ENCODE measurements around the gene AATK. TPM values are rescaled to one million over a fixed set of nuclear protein-coding genes. Genes with fewer than 3 reads are reported as not detected.

Gene AATK
- total RNA-seq, 1 donor from 2014 or later, result 0.42 TPM

DNA sequence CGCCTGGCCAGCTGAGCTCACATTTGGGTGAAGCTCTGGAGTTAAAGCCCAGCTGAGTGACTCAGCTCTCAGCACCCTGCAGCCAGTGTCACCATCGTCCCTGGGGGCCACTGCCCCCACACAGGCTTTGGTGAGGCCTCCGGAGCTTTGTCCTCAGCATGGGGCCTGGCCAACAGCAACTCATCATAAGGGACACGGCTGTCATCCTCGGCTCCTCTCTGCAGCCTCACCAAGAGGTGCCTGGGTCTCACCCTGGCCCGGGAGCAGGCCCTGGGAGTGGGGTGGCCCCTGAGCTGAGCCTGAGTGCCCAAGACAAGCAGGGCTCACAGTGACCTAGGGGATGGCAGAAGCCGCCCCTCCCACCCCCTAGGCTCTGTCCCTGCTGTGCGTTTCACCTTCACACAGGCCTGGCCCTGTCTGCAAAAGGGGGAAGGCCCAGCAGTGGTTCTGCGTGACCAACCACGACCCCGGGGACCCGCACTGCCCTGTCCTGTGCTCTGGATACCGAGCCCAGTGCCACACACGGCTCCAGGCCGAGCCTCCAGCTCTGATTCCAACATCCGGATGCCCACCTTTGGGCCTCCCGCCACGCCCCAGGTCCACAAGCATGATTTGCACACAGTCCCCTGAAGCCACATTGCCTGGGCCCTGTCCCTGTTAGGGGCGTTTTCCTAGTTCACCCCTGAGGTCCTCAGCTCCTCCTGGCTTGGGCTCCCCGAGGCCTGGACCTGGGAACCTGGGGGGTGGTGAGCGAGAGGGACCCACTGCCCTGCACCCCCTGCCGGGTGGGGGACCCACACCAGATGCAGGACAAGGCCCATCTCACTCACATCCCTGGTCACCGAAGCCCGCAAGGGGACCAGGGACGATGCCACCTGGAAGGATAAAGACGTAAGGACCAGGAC lies 21.8 kb upstream of the AATK start:
- H3K36me3 Mint-ChIP-seq (ENCODE audit: low read depth), result peaks cover 18% of the 10 kb centered on the region
- TF ChIP-seq, protein P1, sequence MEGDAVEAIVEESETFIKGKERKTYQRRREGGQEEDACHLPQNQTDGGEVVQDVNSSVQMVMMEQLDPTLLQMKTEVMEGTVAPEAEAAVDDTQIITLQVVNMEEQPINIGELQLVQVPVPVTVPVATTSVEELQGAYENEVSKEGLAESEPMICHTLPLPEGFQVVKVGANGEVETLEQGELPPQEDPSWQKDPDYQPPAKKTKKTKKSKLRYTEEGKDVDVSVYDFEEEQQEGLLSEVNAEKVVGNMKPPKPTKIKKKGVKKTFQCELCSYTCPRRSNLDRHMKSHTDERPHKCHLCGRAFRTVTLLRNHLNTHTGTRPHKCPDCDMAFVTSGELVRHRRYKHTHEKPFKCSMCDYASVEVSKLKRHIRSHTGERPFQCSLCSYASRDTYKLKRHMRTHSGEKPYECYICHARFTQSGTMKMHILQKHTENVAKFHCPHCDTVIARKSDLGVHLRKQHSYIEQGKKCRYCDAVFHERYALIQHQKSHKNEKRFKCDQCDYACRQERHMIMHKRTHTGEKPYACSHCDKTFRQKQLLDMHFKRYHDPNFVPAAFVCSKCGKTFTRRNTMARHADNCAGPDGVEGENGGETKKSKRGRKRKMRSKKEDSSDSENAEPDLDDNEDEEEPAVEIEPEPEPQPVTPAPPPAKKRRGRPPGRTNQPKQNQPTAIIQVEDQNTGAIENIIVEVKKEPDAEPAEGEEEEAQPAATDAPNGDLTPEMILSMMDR (IDR thresholded peaks at IDR 0.05), result no peak
- H3K4me1 Mint-ChIP-seq, result no peaks in the 10 kb centered on the region
- ATAC-seq (ENCODE audit: low read depth) (no peak), DNase-seq (no peak)
- CTCF ChIA-PET, result no interaction called here
- no peak overlapping the region for H3K27ac Mint-ChIP-seq
- no peak overlapping the region for H3K4me3 Mint-ChIP-seq
- POLR2A ChIA-PET, result no interaction called here
- intact Hi-C loops (cut with micrococcal nuclease), result no loop called here
- no peaks in the 10 kb centered on the region for H3K9me3 Mint-ChIP-seq
- H3K27me3 Mint-ChIP-seq, result peaks cover 2% of the 10 kb centered on the region

DNA sequence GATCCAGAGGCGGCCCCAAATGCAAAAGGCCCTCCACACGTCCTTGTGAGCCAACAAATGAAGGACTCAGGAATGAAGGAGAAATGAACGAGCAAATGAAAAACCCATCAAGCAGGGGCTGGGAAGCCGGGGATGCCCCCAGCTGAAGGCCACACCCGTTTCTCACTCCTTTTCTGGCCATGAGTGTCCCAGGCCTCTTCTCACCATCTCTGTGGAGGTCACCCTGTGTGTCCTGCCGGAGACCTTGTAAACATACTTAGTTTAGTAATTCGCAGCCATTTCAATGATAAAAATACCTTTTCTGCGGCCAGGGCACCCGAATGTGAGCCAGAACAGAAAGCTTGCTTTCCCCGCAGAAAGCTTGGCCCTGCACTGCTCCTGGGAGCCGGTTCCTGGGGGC lies 21.1 kb upstream of the AATK start:
- H3K9me3 Mint-ChIP-seq, result no peaks in the 10 kb centered on the region
- peaks cover 18% of the 10 kb centered on the region for H3K36me3 Mint-ChIP-seq (ENCODE audit: low read depth)
- no peak overlapping the region for H3K27ac Mint-ChIP-seq
- no peak for DNase-seq
- H3K4me3 Mint-ChIP-seq, result no peak overlapping the region
- CTCF ChIA-PET, result no interaction called here
- no peaks in the 10 kb centered on the region for H3K4me1 Mint-ChIP-seq
- H3K27me3 Mint-ChIP-seq, result peaks cover 2% of the 10 kb centered on the region
- intact Hi-C loops (cut with micrococcal nuclease), result no loop called here
- no peak for ATAC-seq (ENCODE audit: low read depth)
- POLR2A ChIA-PET, result no interaction called here
- TF ChIP-seq, protein P1 (IDR thresholded peaks at IDR 0.05), result no peak

DNA sequence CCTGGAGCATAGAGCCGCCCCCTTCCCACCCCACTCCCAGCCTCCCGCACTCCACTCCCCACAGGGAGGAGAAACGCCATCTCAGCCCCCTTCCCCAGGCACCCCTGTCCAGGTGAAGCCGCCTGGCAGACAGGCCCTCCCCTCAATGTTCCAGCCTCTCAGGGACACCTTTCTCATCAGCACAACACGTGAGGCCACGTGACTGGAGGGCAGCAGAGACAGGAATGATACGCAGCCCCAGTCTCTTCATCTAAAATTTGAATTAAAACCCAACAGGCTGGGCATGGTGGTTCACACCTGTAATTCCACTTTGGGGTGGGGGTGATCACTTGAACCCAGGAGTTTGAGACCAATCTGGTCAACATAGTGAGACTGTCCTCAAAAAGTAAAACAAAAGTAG lies 20.2 kb upstream of the AATK start:
- Mint-ChIP-seq H3K4me3 (no peak overlapping the region), H3K27me3 (peaks cover 2% of the 10 kb centered on the region), H3K36me3 (ENCODE audit: low read depth) (peaks cover 14% of the 10 kb centered on the region), H3K27ac (no peak overlapping the region), H3K9me3 (no peaks in the 10 kb centered on the region), H3K4me1 (no peaks in the 10 kb centered on the region)
- DNase-seq (no peak), ATAC-seq (ENCODE audit: low read depth) (no peak)
- ChIA-PET POLR2A (interaction anchor here (0.6 kb wide), 2 partner anchors 29 to 198 kb away, joined by 3 to 5 read pairs; no protein-coding TSS in a partner anchor), CTCF (no interaction called here)
- intact Hi-C loops (cut with micrococcal nuclease), result no loop called here
- TF ChIP-seq, protein P1 (IDR thresholded peaks at IDR 0.05), result no peak

DNA sequence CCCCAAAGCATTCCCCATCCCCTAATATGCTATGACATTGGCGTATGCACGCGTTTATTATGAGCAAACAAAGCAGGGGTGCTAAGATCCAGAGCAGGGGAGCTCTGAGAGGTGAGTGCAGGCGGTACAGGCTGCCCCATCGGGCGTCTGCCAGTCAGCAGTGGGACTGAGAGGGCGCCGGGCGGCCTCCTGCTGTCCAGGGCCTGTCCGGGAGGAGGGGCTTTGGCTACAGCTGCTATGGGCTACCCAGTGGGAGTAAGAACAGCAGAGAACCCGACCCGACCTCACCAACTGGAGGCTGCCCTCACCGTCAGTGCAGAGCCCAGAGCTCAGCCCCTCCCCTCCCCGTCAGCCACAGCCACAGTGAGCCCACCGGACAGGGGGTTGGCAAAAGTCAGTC lies 18.5 kb upstream of the AATK start:
- ChIA-PET CTCF (no interaction called here), POLR2A (no interaction called here)
- Mint-ChIP-seq H3K9me3 (no peaks in the 10 kb centered on the region), H3K4me1 (no peaks in the 10 kb centered on the region), H3K27ac (no peak overlapping the region), H3K27me3 (peaks cover 2% of the 10 kb centered on the region), H3K36me3 (ENCODE audit: low read depth) (peaks cover 6% of the 10 kb centered on the region), H3K4me3 (no peak overlapping the region)
- ATAC-seq (ENCODE audit: low read depth) (no peak), DNase-seq (no peak)
- intact Hi-C loops (cut with micrococcal nuclease), result no loop called here
- TF ChIP-seq, protein P1 (IDR thresholded peaks at IDR 0.05), result no peak

DNA sequence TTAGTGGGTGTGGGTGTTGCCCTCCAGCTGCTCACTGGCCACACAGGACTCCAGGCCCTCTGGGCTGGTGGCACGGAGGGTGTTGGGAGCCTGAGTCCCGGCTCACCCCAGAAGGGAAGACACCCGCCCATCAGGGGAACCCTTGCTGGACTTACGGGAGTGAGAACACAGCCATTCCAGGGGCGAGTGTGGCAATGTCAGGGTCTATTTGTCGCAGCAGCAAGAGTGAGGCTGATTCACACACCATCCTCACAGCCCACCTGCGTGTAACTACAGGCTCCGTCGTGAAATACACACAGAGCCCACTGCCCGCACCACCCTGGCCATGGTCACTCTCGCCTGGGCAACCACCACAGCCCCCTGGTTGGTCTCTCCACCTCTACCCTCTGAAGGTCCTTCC lies 17.8 kb upstream of the AATK start:
- POLR2A ChIA-PET, result no interaction called here
- DNase-seq (no peak), ATAC-seq (ENCODE audit: low read depth) (no peak)
- CTCF ChIA-PET, result no interaction called here
- H3K27ac Mint-ChIP-seq, result no peak overlapping the region
- TF ChIP-seq, protein P1 (IDR thresholded peaks at IDR 0.05), result no peak
- H3K9me3 Mint-ChIP-seq, result no peaks in the 10 kb centered on the region
- intact Hi-C loops (cut with micrococcal nuclease), result no loop called here
- peaks cover 2% of the 10 kb centered on the region for H3K27me3 Mint-ChIP-seq
- no peaks in the 10 kb centered on the region for H3K4me1 Mint-ChIP-seq
- H3K36me3 Mint-ChIP-seq (ENCODE audit: low read depth), result no peaks in the 10 kb centered on the region
- no peak overlapping the region for H3K4me3 Mint-ChIP-seq
